ENCODE results near the gene JHY. TPM values are rescaled to one million over a fixed set of nuclear protein-coding genes. Genes with fewer than 3 reads are reported as not detected.

The JHY gene
- total and polyA plus RNA-seq, 2 of the 4 experiments (the other 2 are of a cell fraction), result 0.51 to 0.54 TPM

- H3K56ac ChIP-seq (ENCODE audit: extremely low read depth, insufficient read depth, low read length), result no peak overlapping the region
- H3K4me2 ChIP-seq (ENCODE audit: low read depth, low read length), result no peak overlapping the region
- no peak overlapping the region for H3K4me3 ChIP-seq (ENCODE audit: insufficient read depth, low read depth, low read length)
- H3K36me3 ChIP-seq (ENCODE audit: control insufficient read depth, insufficient read depth, low read length), result no peaks in the 10 kb centered on the region
- ATAC-seq (ENCODE audit: low read depth) (no peak), DNase-seq (no peak)
- H3K27me3 ChIP-seq (ENCODE audit: control insufficient read depth, insufficient read depth, low read length), result peaks cover 7% of the 10 kb centered on the region; the same call in 1 of the 2 replicates
- H2AFZ ChIP-seq (replicated peaks; ENCODE audit: low read length, poor library complexity), result no peak overlapping the region
- no peak overlapping the region for H4K5ac ChIP-seq (ENCODE audit: low read depth, low read length)
- H2BK20ac ChIP-seq (ENCODE audit: low read depth, low read length), result no peak overlapping the region
- ChIA-PET POLR2A (ENCODE audit: unreplicated experiment) (no interaction called here), CTCF (interaction anchor here (1.2 to 1.5 kb wide), 2 partner anchors 217 to 220 kb away, joined by 3 read pairs; no protein-coding TSS in a partner anchor)
- H3K9ac ChIP-seq (ENCODE audit: low read depth, low read length), result no peak overlapping the region
- no peak overlapping the region for H3K23ac ChIP-seq (ENCODE audit: low read depth, low read length)
- no CpG with 5 or more reads among the region's 1 CpG for WGBS, 2 experiments (ENCODE audit: extremely low coverage in 2 of 2, insufficient read length in 1 of 2)
- BruUV-seq (replicated peaks), result no TSS peak
- H2BK120ac ChIP-seq (ENCODE audit: low read depth, low read length), result no peak overlapping the region
- no peak overlapping the region for H3K4ac ChIP-seq (ENCODE audit: low read depth, low read length)
- H3K4me1 ChIP-seq (ENCODE audit: control insufficient read depth, insufficient read depth, low read length), result 0 out of 2 replicates have a peak, but pooled peaks cover 3% of the 10 kb centered on the region
- H2AK5ac ChIP-seq (ENCODE audit: low read depth, low read length), result no peak overlapping the region
- H3K27ac ChIP-seq (ENCODE audit: insufficient read depth, low read length), result no peak overlapping the region
- H3K79me1 ChIP-seq (ENCODE audit: low read depth in 1 of 2, low read length in 2 of 2), result no peaks in the 10 kb centered on the region
- dilution Hi-C loops (cut with HindIII; ENCODE audit: low sequenced_read_pairs, unreplicated experiment) (no loop called here), in situ Hi-C loops (cut with MboI; ENCODE audit: low sequenced_read_pairs) (no loop called here), intact Hi-C loops (cut with micrococcal nuclease) (no loop called here)
- H2BK5ac ChIP-seq (ENCODE audit: low read depth, low read length, poor library complexity, severe bottlenecking), result no peak overlapping the region
- no peak overlapping the region for H2BK15ac ChIP-seq (ENCODE audit: low read depth, low read length)
- H4K20me1 ChIP-seq (ENCODE audit: insufficient read depth, low read length), result no peaks in the 10 kb centered on the region
- no peaks in the 10 kb centered on the region for H3K9me1 ChIP-seq (ENCODE audit: insufficient read depth, low read length)
- H4K8ac ChIP-seq (ENCODE audit: low read depth in 2 of 2, low read length in 2 of 2), result no peak overlapping the region
- H3K14ac ChIP-seq (replicated peaks; ENCODE audit: low read depth, low read length), result no peak overlapping the region
- no peaks in the 10 kb centered on the region for H3K9me3 ChIP-seq (ENCODE audit: control insufficient read depth, insufficient read depth, low read length)
- no peak overlapping the region for H3K18ac ChIP-seq (ENCODE audit: low read depth, low read length)
- no peak overlapping the region for H2AK9ac ChIP-seq (replicated peaks; ENCODE audit: low read depth, low read length, poor library complexity)
- no peak overlapping the region for H4K91ac ChIP-seq (ENCODE audit: insufficient read depth, low read depth, low read length)
- TF ChIP-seq FOS (IDR thresholded peaks at IDR 0.05; ENCODE audit: low read depth, low read length), result no peak
- no peak for TF ChIP-seq CTCF (conservative IDR thresholded peaks at IDR 0.05; ENCODE audit: low read depth, low read length)
- no peak for TF ChIP-seq MAFK (IDR thresholded peaks at IDR 0.05; ENCODE audit: low read depth, low read length)
- no peak for TF ChIP-seq NFE2L2 (IDR thresholded peaks at IDR 0.05; ENCODE audit: low read depth, low read length)
- no peak for TF ChIP-seq RAD21 (IDR thresholded peaks at IDR 0.05; ENCODE audit: low read length)
- TF ChIP-seq, protein P1, sequence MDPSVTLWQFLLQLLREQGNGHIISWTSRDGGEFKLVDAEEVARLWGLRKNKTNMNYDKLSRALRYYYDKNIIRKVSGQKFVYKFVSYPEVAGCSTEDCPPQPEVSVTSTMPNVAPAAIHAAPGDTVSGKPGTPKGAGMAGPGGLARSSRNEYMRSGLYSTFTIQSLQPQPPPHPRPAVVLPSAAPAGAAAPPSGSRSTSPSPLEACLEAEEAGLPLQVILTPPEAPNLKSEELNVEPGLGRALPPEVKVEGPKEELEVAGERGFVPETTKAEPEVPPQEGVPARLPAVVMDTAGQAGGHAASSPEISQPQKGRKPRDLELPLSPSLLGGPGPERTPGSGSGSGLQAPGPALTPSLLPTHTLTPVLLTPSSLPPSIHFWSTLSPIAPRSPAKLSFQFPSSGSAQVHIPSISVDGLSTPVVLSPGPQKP (IDR thresholded peaks at IDR 0.05; ENCODE audit: borderline replicate concordance, low read depth, low read length), result no peak
- no peak for TF ChIP-seq CEBPB (IDR thresholded peaks at IDR 0.05; ENCODE audit: low read depth, low read length)
- no peak for TF ChIP-seq MXI1 (IDR thresholded peaks at IDR 0.05; ENCODE audit: borderline replicate concordance, low read depth, low read length)
- no peak for TF ChIP-seq POLR2A (IDR thresholded peaks at IDR 0.05; ENCODE audit: low read depth, low read length)
- no peak for TF ChIP-seq CHD1 (IDR thresholded peaks at IDR 0.05; ENCODE audit: low read depth, low read length)
- TF ChIP-seq, protein P2, sequence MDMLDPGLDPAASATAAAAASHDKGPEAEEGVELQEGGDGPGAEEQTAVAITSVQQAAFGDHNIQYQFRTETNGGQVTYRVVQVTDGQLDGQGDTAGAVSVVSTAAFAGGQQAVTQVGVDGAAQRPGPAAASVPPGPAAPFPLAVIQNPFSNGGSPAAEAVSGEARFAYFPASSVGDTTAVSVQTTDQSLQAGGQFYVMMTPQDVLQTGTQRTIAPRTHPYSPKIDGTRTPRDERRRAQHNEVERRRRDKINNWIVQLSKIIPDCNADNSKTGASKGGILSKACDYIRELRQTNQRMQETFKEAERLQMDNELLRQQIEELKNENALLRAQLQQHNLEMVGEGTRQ (IDR thresholded peaks at IDR 0.05; ENCODE audit: low read depth, low read length), result no peak
- no peak for TF ChIP-seq BHLHE40 (IDR thresholded peaks at IDR 0.05; ENCODE audit: low read depth, low read length)
- no peak for TF ChIP-seq SMC3 (IDR thresholded peaks at IDR 0.05; ENCODE audit: low read depth, low read length)
- no peak for TF ChIP-seq RCOR1 (IDR thresholded peaks at IDR 0.05; ENCODE audit: insufficient replicate concordance, low read length)
- no peak for TF ChIP-seq RFX5 (IDR thresholded peaks at IDR 0.05; ENCODE audit: low read depth, low read length)
- TF ChIP-seq MAZ (IDR thresholded peaks at IDR 0.05; ENCODE audit: borderline replicate concordance, low read depth, low read length), result no peak
These were observed 34.4 kb upstream of the JHY start for GRCh38 chr11:122848186-122848585.
